ENCODE results near the gene TRPC4.

The TRPC4 gene

DNA sequence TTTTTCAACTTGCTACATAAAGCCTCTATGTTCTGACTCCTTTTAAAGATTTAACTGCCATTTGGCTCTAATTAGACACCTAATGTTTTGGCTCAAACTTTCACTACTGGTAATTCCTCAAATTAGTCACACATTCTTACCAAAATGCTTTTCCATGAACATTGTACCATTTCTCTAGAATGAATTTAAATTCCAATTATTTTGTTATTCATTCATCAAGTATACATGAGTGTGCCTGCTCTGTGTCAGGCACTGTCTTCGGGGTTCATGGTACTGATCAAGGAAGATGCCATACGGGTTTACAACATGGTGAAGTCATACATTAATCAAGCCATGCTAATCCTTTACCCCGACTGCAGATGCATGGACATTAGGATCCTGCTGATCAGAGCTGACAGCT, 201.9 kb downstream of the TRPC4 start:
- H3K36me3 ChIP-seq (ENCODE audit: low read length), result no peaks in the 10 kb centered on the region
- no peak overlapping the region for H3K27ac ChIP-seq (ENCODE audit: low read depth, low read length)
- no peak overlapping the region for H3K4me3 ChIP-seq (ENCODE audit: insufficient read depth, low read length, poor library complexity, severe bottlenecking)
- no peaks in the 10 kb centered on the region for H3K27me3 ChIP-seq (ENCODE audit: low read length)
- H3F3A ChIP-seq (ENCODE audit: insufficient read depth), result no peaks in the 10 kb centered on the region
- no peak overlapping the region for H3K9ac ChIP-seq (ENCODE audit: low read length)
- TF ChIP-seq, protein P1, sequence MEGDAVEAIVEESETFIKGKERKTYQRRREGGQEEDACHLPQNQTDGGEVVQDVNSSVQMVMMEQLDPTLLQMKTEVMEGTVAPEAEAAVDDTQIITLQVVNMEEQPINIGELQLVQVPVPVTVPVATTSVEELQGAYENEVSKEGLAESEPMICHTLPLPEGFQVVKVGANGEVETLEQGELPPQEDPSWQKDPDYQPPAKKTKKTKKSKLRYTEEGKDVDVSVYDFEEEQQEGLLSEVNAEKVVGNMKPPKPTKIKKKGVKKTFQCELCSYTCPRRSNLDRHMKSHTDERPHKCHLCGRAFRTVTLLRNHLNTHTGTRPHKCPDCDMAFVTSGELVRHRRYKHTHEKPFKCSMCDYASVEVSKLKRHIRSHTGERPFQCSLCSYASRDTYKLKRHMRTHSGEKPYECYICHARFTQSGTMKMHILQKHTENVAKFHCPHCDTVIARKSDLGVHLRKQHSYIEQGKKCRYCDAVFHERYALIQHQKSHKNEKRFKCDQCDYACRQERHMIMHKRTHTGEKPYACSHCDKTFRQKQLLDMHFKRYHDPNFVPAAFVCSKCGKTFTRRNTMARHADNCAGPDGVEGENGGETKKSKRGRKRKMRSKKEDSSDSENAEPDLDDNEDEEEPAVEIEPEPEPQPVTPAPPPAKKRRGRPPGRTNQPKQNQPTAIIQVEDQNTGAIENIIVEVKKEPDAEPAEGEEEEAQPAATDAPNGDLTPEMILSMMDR (IDR thresholded peaks at IDR 0.05; ENCODE audit: insufficient read depth, low read length, poor library complexity, severe bottlenecking), result no peak
- TF ChIP-seq EZH2phosphoT487 (conservative IDR thresholded peaks at IDR 0.05; ENCODE audit: low read length), result no peak
- H3K9me3 ChIP-seq (ENCODE audit: insufficient read depth, low read length), result no peaks in the 10 kb centered on the region
- no peaks in the 10 kb centered on the region for H4K20me1 ChIP-seq (ENCODE audit: low read depth, low read length)
- H3K79me2 ChIP-seq (ENCODE audit: insufficient read depth, low read length), result no peaks in the 10 kb centered on the region
- no peaks in the 10 kb centered on the region for H3K9me2 ChIP-seq (replicated peaks; ENCODE audit: insufficient read depth, low read length)
- H3K4me2 ChIP-seq (ENCODE audit: low read depth, low read length, poor library complexity, severe bottlenecking), result no peak overlapping the region
- no peak overlapping the region for H2AFZ ChIP-seq (ENCODE audit: low read depth, low read length, severe bottlenecking)

DNA sequence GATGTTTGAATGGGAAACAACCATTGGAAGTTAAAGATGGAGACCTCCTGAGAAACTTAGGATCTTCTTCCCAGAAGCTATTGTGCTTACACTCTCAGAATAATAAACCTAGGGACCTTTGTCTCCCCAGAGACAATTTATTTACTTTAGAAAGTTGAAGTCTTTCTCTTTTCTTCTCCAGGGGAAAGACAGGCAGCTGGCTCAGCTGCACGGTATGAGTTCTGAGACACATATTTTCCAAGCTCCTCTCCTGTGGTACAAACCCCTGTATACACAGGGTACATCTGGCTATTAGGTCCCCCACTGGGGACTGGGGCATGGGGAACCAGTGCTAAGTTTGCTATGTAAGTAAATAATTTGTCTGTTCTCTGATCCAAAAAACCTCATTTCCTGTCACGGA, 203.5 kb downstream of the TRPC4 start:
- Histone ChIP-seq H3K9ac (ENCODE audit: low read length) (no peak overlapping the region), H3K4me2 (ENCODE audit: low read depth, low read length, poor library complexity, severe bottlenecking) (no peak overlapping the region), H3K9me2 (replicated peaks; ENCODE audit: insufficient read depth, low read length) (no peaks in the 10 kb centered on the region), H3K4me3 (ENCODE audit: insufficient read depth, low read length, poor library complexity, severe bottlenecking) (no peak overlapping the region), H3K36me3 (ENCODE audit: low read length) (no peaks in the 10 kb centered on the region), H3K9me3 (ENCODE audit: insufficient read depth, low read length) (no peaks in the 10 kb centered on the region), H2AFZ (ENCODE audit: low read depth, low read length, severe bottlenecking) (no peak overlapping the region), H3K79me2 (ENCODE audit: insufficient read depth, low read length) (no peaks in the 10 kb centered on the region), H3K27ac (ENCODE audit: low read depth, low read length) (no peak overlapping the region), H3F3A (ENCODE audit: insufficient read depth) (no peaks in the 10 kb centered on the region), H3K27me3 (ENCODE audit: low read length) (no peaks in the 10 kb centered on the region), H4K20me1 (ENCODE audit: low read depth, low read length) (no peaks in the 10 kb centered on the region)
- TF ChIP-seq, protein P1 (IDR thresholded peaks at IDR 0.05; ENCODE audit: insufficient read depth, low read length, poor library complexity, severe bottlenecking), result no peak
- TF ChIP-seq EZH2phosphoT487 (conservative IDR thresholded peaks at IDR 0.05; ENCODE audit: low read length), result no peak

DNA sequence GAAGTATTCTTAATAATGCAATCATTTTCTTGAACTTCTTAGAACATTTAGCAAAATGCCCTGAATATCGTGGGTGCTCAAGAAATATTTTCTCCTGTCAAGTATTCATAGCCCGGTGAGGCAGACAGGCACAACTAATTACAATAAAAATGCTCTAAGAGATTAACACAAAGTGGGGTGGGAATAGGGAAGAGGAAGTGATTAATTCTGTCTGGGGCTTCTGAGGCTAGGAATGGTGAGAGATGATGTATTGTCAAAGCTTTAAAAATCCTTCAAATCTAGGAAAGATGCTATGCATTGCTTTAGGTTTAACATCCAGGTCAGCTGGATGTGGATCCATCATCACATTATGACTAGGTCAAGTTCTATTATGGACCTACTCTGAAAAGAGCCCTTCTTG, 204.2 kb downstream of the TRPC4 start:
- no peaks in the 10 kb centered on the region for H3F3A ChIP-seq (ENCODE audit: insufficient read depth)
- H3K9me3 ChIP-seq (ENCODE audit: insufficient read depth, low read length), result no peaks in the 10 kb centered on the region
- H3K79me2 ChIP-seq (ENCODE audit: insufficient read depth, low read length), result no peaks in the 10 kb centered on the region
- no peak overlapping the region for H3K9ac ChIP-seq (ENCODE audit: low read length)
- TF ChIP-seq, protein P1 (IDR thresholded peaks at IDR 0.05; ENCODE audit: insufficient read depth, low read length, poor library complexity, severe bottlenecking), result no peak
- no peak for TF ChIP-seq EZH2phosphoT487 (conservative IDR thresholded peaks at IDR 0.05; ENCODE audit: low read length)
- H3K4me2 ChIP-seq (ENCODE audit: low read depth, low read length, poor library complexity, severe bottlenecking), result no peak overlapping the region
- H4K20me1 ChIP-seq (ENCODE audit: low read depth, low read length), result no peaks in the 10 kb centered on the region
- no peak overlapping the region for H3K27ac ChIP-seq (ENCODE audit: low read depth, low read length)
- no peak overlapping the region for H2AFZ ChIP-seq (ENCODE audit: low read depth, low read length, severe bottlenecking)
- no peak overlapping the region for H3K4me3 ChIP-seq (ENCODE audit: insufficient read depth, low read length, poor library complexity, severe bottlenecking)
- H3K9me2 ChIP-seq (replicated peaks; ENCODE audit: insufficient read depth, low read length), result no peaks in the 10 kb centered on the region
- no peaks in the 10 kb centered on the region for H3K27me3 ChIP-seq (ENCODE audit: low read length)
- H3K36me3 ChIP-seq (ENCODE audit: low read length), result no peaks in the 10 kb centered on the region
